Tongue (tissue), 2 donors: ENCODE data around the gene HSD3B1. TPM values are rescaled to one million over a fixed set of nuclear protein-coding genes. Genes with fewer than 3 reads are reported as not detected.
A peak's percentile ranks its signal among the peaks of the same experiment; 100 is the strongest.
"Not testable (repeated sequence)": the region's sequence is repeated elsewhere in the genome, so short reads cannot be mapped to it uniquely, and the experiment has no call there.

Source experiments
- DNase-seq: peaks from one replicate; pipeline ENCODE4 v3.0.0-alpha.2; 2015
- total RNA-seq: library from RNA; depleted of rRNA; stranded (reverse); fragments of >200 nt; gene quantifications from one replicate; pipeline ENCODE4 v1.2.3, GENCODE V29; 2014

Gene HSD3B1
- total RNA-seq, 1 donor from 2014 or later: not detected

DNA sequence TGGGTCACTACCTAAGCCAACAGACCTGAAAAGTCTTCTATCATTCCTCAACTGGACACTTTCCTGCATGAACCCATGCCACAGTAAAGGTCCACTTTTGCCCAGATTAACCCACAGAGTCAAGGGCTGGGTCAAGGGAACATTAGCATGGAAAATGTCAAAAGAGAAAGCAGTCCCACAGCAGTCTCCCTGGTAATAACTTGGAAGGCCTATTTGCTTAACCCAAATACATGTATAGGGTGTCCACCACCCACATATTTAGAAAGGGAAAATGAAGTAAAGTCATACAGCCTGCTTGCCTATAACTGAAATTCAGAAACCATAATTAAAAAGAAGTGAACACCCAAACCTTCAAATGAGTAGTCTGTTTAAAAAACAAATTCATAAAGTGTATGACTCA, 16.1 kb upstream of the HSD3B1 start:
- DNase-seq: no peak

DNA sequence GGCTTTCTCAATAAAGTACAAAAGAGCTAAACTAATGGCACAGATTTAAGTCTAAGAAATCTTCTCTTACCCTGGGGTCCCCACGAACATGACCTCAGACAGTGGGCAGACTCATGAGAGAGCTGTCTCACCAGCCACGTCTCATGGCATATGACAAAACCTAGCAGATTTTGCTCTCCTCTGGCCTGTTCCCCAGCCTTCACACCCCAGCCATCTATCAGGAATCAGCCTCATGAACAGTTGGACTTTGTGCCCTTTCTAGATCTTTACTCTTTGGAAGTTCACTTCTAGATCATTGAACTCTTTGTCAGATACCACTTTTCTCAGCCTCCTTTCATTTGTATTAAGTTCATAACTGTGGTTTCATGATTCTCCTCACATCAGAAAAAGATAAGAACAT, 14.2 kb upstream of the HSD3B1 start:
- no peak for DNase-seq

- no peak for DNase-seq
Observed at GRCh38 chr1:119504831-119505230, 2.2 kb upstream of the HSD3B1 start.

DNA sequence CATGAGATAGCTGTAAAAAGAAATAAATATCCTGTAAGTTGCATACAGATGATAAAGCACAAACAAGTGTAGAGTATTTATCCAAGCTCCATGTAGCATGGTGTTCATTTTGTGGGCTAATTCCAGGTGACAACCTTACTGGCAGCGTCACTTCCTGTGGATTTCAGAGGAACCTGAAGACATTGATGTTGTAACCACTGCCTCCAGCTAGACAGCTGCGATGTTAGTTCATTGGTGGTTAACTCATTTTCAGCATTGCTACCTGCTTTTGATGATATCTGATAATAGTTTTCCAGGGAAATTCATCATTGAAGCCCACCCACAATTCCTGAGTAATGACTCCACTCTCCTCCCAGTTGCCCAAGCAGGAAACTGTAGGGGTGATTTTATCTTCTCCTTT, 3.0 kb downstream of the HSD3B1 start:
- no peak for DNase-seq

DNA sequence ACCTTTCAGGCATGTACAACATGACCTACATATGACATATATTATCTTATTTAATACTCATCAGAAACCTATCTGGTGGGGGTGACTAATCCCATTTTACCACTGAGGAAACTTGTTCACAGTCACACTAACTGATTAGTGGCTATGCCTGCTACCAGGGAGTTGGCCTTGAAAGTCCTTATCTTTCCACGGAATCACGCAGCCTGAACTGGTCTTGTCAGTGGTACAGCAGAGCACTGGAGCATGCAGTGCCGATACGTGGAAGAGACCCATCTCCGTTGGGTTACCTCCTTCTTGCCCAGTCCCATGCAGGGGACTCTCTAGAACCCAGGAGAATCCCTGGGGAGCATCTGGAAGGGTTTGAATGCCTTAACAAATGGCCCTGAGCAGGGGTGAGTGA, 8.2 kb downstream of the HSD3B1 start:
- no peak for DNase-seq

- no peak for DNase-seq
Observed at GRCh38 chr1:119516247-119516646, 9.2 kb downstream of the HSD3B1 start.

- no peak for DNase-seq
Observed at GRCh38 chr1:119516680-119517079, 9.7 kb downstream of the HSD3B1 start.

DNA sequence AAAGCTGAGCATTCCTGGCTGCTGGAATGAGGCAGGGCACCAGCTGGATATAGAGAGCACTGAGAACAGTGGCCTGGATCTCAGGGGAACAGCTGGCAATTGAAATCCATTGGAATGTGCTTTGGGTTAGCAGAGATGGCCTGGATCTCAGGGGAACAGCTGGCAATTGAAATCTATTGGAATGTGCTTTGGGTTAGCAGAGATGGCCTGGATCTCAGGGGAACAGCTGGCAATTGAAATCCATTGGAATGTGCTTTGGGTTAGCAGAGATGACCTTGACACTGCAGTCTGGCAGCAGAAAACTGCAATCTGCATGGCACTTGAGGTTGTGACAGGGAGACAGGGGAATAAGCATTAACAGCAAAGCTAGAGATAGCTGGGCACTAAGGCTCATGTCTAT, 10.7 kb downstream of the HSD3B1 start:
- peak; percentile 43 for DNase-seq

DNA sequence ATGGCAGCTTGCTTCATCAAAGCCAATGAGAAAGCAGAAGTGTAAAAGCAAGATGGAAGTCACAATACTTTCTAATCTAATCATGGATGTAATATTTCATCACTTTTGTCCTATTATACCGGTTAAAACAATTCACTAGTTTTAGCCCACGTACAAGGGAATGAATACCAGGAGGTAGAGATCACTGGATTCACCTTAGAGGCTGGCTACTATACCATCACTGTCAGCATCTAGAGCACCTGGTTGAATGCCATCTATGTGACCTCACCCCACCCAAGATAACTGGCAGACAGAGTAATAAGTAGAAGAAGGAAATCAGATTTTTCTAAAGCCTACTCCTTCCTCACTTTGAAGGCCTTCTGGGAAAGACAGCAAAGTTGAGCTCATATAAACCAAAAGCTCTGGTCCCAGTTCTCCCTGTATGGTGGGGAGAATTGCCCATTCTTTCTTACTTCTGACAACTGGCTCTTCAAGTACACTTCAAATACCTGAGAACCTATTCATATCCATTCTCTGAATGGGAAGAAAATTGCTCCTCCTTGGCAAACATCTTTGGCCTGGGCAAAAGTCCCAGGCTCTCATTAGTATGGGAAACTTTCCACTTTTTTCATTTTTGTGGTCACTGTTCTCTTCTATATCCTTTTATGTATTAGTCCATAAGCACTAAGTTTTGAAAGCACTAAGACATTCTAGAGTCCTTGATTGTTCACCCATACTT, 24.8 kb downstream of the HSD3B1 start:
- no peak for DNase-seq

- no peak for DNase-seq
Observed at GRCh38 chr1:119532324-119532910, 25.4 kb downstream of the HSD3B1 start.

GRCh38 chr1:119535381-119535780, 28.4 kb downstream of the HSD3B1 start:
- DNase-seq: no peak

DNA sequence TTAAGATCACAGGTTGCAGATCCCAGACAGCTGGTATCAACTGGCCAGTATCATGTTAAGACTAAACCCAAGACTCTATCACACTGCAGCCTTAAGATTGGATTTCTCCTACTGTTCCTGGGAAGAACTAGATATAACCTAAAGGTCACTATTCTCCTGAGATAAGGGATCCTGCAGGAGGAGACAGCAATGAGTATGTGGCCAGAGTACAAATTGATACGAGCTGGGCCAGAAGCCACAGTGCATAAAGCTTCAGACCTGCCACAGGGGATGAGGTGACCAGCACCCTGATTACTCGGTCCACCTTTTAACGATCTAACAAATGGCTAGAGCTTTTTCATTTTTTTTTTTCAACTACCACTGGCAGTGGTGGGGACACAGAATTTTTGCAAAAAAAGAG, 31.0 kb downstream of the HSD3B1 start:
- no peak for DNase-seq

- DNase-seq: no peak
Observed at GRCh38 chr1:119539636-119540035, 32.6 kb downstream of the HSD3B1 start.

DNA sequence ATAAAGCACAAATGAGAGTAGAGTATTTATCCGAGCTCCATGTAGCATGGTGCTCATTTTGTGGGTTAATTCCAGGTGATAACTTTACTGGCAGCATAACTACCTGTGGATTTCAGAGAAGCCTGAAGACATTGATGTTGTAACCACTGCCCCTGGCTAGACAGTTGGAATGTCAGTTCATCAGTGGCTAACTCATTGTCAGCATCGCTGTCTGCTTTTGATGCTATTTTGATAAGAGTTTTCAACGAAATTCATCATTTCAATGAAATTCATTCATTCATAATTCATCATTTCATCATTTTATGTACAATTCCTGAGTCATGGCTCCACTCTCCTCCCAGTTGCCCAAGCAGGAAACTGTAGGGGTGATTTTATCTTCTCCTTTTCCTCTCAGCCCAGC, 34.4 kb downstream of the HSD3B1 start:
- no peak for DNase-seq

GRCh38 chr1:119542492-119542946, 35.5 kb downstream of the HSD3B1 start:
- DNase-seq: no peak

DNA sequence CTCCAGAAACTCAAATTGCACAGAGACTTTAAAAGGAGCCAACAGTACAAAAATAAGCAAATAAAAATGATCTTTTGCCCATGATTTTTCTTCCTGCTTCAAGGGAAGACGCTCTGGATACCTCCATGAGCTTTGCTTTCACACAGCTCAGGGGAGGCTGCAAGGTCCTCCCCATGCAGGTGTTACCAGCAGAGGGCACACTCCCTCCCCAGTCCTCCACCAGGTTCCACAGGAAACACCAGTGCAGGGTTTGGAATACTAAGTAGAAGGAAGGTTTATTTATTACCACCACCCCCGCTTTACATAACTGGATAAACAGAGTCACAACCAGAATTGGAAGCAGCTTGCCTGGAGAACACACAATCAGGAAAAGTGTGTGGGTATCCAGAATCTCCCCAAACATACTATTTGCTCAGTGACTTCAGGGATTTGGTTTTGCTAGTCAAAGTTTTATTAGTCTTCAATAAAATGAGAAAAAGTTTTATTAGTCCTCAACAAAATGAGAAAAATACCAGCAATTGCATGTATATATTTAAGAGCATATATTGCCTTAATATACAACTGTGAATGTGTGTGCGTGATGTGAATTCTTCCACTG, 37.3 kb downstream of the HSD3B1 start:
- no peak for DNase-seq

DNA sequence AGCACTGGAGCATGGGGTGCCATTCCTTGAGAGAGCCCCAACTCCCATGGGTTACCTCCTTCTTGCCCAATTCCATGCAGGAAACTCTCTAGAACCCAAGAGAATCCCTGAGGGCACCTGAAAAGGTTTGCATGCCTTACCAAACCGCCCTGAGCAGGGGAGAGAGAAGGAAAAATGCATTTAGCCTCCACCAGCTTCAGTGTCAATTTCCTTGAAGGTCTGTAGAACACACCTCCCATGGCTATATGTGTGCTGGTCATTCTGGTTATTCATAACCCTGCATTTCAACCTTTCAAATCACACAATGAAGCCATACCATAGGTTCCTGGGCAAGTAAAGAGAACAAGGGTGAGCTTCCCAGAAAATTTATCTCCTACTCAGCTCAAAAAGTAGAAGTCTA, 39.6 kb downstream of the HSD3B1 start:
- no peak for DNase-seq

GRCh38 chr1:119547306-119547705, 40.3 kb downstream of the HSD3B1 start:
- no peak for DNase-seq

DNA sequence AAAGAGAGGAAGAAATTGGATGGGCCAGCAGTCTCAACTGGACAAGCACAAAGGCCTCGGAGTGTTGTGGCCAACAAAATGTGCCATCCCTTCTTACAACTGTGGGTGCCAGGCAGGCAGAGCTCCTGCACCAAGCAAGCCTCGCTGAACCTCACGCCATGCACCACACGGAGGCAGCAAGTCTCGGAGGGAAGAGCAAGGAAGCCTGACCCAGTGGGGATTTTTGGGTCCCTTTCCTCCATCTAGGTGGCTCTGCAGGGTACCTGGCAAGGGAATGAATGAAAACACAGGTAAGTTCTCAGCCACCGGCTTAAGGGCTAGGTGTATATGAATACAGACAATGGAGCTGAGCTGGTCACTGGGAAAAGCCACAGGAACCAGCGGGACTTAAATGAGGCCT, 40.8 kb downstream of the HSD3B1 start:
- no peak for DNase-seq

DNA sequence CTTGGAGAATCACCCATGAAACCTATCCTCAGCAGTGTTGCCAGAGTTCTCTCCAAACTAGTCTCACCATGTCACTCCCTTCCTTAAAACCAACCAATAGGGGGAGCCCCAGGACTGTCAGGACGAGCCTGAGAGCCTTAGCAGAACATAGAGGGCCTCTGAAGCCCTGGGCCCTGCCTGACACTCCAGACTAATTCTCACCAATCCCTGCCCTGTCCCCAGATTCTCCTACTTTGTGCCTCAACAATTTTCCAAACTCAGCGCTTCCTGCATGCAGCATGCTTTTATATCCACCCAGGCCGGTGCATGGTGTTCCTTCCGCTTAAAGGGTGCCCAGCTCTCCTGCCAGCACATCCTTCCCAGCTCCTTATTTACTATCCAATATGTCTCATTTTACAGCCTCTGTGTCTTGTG, 42.7 kb downstream of the HSD3B1 start:
- DNase-seq: peak; percentile 93

DNA sequence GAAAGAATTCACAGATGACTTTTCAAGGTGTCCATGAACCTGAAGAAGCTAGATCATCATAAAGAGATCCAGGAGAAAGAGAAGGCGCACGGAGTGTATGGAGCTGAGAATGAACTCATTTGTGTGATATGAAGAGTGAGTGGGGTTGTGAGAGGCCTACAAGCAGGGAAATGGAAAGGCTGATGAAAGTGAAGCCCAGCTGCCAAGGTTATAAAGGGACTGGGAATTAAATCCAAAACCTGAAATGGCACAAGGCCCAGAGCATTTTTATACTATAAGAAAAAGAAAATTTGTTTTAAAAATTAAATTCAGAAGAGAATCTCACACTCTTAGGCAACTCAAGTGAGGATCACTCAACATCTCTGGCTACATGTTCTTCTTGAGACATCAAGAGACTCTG, 43.4 kb downstream of the HSD3B1 start:
- DNase-seq: peak; percentile 30

DNA sequence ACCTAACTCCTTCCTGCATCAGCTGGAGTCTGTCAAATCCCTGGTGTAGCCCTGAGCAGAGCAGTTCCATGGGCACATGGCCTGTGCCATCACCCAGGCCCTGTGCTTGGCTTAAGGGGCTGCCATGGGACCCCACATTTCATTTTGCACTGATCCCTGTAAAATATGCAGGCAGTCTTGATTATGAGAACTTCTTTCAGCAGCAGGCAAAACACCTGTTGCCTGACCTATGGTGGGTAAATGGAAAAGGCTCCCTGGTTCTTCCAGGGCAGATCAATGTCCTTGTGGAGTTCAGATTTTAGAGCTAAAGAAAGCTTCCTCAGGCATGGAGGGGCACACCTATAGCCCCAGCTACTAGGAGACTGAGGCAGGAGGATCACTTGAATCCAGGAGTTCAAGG, 44.2 kb downstream of the HSD3B1 start:
- DNase-seq: no peak

DNA sequence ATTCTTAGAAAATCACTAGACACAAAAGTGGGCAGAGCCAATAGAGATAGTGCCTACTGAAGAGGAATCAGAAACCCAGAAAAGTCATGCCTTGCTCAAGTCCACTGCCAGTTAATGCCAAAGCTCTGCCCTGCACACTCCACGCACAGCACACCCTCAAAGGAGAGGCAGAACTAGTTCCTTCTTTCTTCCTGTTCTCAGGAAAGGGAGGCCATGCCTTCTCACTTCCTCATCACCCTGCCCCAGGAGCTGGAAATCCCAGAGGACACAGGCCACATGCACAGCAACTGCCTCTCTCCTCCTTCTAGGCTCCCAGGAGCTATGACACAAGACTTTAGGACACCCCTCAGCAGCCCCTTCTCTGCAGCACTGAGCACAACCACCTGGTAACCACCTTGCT, 45.6 kb downstream of the HSD3B1 start:
- DNase-seq: not testable (repeated sequence)
